ENCODE results near the gene LPP. TPM values are rescaled to one million over a fixed set of nuclear protein-coding genes. Genes with fewer than 3 reads are reported as not detected.

Gene LPP
- total and polyA plus RNA-seq, 2 of the 4 experiments (the other 2 are of a cell fraction) = 16.0 to 130 TPM

- no peak for DNase-seq
- no peak overlapping the region for H3K23ac ChIP-seq (ENCODE audit: low read depth, low read length)
- no peaks in the 10 kb centered on the region for H3K27me3 ChIP-seq (ENCODE audit: control insufficient read depth, insufficient read depth, low read length)
- no peaks in the 10 kb centered on the region for H3K9me3 ChIP-seq (ENCODE audit: control insufficient read depth, insufficient read depth, low read length)
- POLR2A ChIA-PET (ENCODE audit: unreplicated experiment) = interaction anchor here (1.0 kb wide), 1 partner anchor 116 kb away, joined by 11 read pairs; no protein-coding TSS in a partner anchor
- H3K14ac ChIP-seq (replicated peaks; ENCODE audit: low read depth, low read length) = no peak overlapping the region; the same call in 1 of the 2 replicates
- H3K79me1 ChIP-seq (ENCODE audit: low read depth in 1 of 2, low read length in 2 of 2) = peaks cover 27 to 59% of the 10 kb centered on the region in 2 experiments
- CTCF ChIA-PET = interaction anchor here (0.5 to 1.1 kb wide), 3 partner anchors 96 to 686 kb away, joined by 3 read pairs; no protein-coding TSS in a partner anchor
- H2BK120ac ChIP-seq (ENCODE audit: low read depth, low read length) = peak overlapping the region; percentile 55; the same call in 1 of the 2 replicates
- BruUV-seq (replicated peaks) = no TSS peak
- H4K8ac ChIP-seq (ENCODE audit: low read depth in 2 of 2, low read length in 2 of 2) = 0 out of 4 replicates have a peak overlapping the region, but pooled peaks of 1 of the 2 experiments have one; percentile 23
- H2BK20ac ChIP-seq (ENCODE audit: low read depth, low read length) = peak overlapping the region; percentile 24; the same call in 1 of the 2 replicates
- H3K18ac ChIP-seq (ENCODE audit: low read depth, low read length) = no peak overlapping the region
- peaks cover 44% of the 10 kb centered on the region for H3K4me1 ChIP-seq (ENCODE audit: control insufficient read depth, insufficient read depth, low read length)
- no peaks in the 10 kb centered on the region; the same call in 1 of the 2 replicates for H3K36me3 ChIP-seq (ENCODE audit: control insufficient read depth, insufficient read depth, low read length)
- H3K27ac ChIP-seq (ENCODE audit: insufficient read depth, low read length) = no peak overlapping the region
- no peak overlapping the region for H3K4me2 ChIP-seq (ENCODE audit: low read depth, low read length)
- intact Hi-C loops (cut with micrococcal nuclease) = loop anchor here (10.0 kb wide), 1 partner anchor 354 kb away; no protein-coding TSS in a partner anchor
- no peak for ATAC-seq (ENCODE audit: low read depth)
- no CpG with 5 or more reads among the region's 4 CpGs for WGBS, 2 experiments (ENCODE audit: extremely low coverage in 2 of 2, insufficient read length in 1 of 2)
- no peak overlapping the region for H3K4me3 ChIP-seq (ENCODE audit: insufficient read depth, low read depth, low read length)
- no peak overlapping the region for H2AK9ac ChIP-seq (replicated peaks; ENCODE audit: low read depth, low read length, poor library complexity)
- no peak overlapping the region for H2BK15ac ChIP-seq (ENCODE audit: low read depth, low read length)
- peaks cover 32% of the 10 kb centered on the region for H3K9me1 ChIP-seq (ENCODE audit: insufficient read depth, low read length)
- H2BK5ac ChIP-seq (ENCODE audit: low read depth, low read length, poor library complexity, severe bottlenecking) = peak overlapping the region; percentile 98
- no peak overlapping the region for H3K56ac ChIP-seq (ENCODE audit: extremely low read depth, insufficient read depth, low read length)
- H4K5ac ChIP-seq (ENCODE audit: low read depth, low read length) = no peak overlapping the region
- TF ChIP-seq MAZ (IDR thresholded peaks at IDR 0.05; ENCODE audit: borderline replicate concordance, low read depth, low read length) (no peak), NFE2L2 (IDR thresholded peaks at IDR 0.05; ENCODE audit: low read depth, low read length) (no peak), RCOR1 (IDR thresholded peaks at IDR 0.05; ENCODE audit: insufficient replicate concordance, low read length) (no peak), FOS (IDR thresholded peaks at IDR 0.05; ENCODE audit: low read depth, low read length) (no peak), MXI1 (IDR thresholded peaks at IDR 0.05; ENCODE audit: borderline replicate concordance, low read depth, low read length) (no peak), RFX5 (IDR thresholded peaks at IDR 0.05; ENCODE audit: low read depth, low read length) (no peak), CHD1 (IDR thresholded peaks at IDR 0.05; ENCODE audit: low read depth, low read length) (no peak), MAFK (IDR thresholded peaks at IDR 0.05; ENCODE audit: low read depth, low read length) (no peak), CEBPB (IDR thresholded peaks at IDR 0.05; ENCODE audit: low read depth, low read length) (no peak), CTCF (conservative IDR thresholded peaks at IDR 0.05; ENCODE audit: low read depth, low read length) (no peak)
- TF ChIP-seq, protein P1, sequence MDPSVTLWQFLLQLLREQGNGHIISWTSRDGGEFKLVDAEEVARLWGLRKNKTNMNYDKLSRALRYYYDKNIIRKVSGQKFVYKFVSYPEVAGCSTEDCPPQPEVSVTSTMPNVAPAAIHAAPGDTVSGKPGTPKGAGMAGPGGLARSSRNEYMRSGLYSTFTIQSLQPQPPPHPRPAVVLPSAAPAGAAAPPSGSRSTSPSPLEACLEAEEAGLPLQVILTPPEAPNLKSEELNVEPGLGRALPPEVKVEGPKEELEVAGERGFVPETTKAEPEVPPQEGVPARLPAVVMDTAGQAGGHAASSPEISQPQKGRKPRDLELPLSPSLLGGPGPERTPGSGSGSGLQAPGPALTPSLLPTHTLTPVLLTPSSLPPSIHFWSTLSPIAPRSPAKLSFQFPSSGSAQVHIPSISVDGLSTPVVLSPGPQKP (IDR thresholded peaks at IDR 0.05; ENCODE audit: borderline replicate concordance, low read depth, low read length) = no peak
- no peak overlapping the region for H3K9ac ChIP-seq (ENCODE audit: low read depth, low read length)
- dilution Hi-C loops (cut with HindIII; ENCODE audit: low sequenced_read_pairs, unreplicated experiment) = no loop called here
- H4K91ac ChIP-seq (ENCODE audit: insufficient read depth, low read depth, low read length) = no peak overlapping the region
- H3K4ac ChIP-seq (ENCODE audit: low read depth, low read length) = 0 out of 2 replicates have a peak overlapping the region, but pooled peaks have one; percentile 7
- in situ Hi-C loops (cut with MboI; ENCODE audit: low sequenced_read_pairs) = loop anchor here (10.0 kb wide), 2 partner anchors 524 to 686 kb away; partner anchors contain the start of gene BCL6
- H4K20me1 ChIP-seq (ENCODE audit: insufficient read depth, low read length) = peaks cover 9% of the 10 kb centered on the region
- no peak overlapping the region for H2AFZ ChIP-seq (replicated peaks; ENCODE audit: low read length, poor library complexity)
- no peak overlapping the region for H2AK5ac ChIP-seq (ENCODE audit: low read depth, low read length)
Measured at GRCh38 chr3:188269040-188269439, 115.1 kb downstream of the LPP start.
